ENCODE data around the gene CNTNAP5. TPM values are rescaled to one million over a fixed set of nuclear protein-coding genes. Genes with fewer than 3 reads are reported as not detected.

The CNTNAP5 gene
- total and polyA plus RNA-seq, 2 of the 8 experiments (the other 6 are each of a cell fraction or from before 2014, with no cell fraction given): 0.11 to 0.76 TPM

DNA sequence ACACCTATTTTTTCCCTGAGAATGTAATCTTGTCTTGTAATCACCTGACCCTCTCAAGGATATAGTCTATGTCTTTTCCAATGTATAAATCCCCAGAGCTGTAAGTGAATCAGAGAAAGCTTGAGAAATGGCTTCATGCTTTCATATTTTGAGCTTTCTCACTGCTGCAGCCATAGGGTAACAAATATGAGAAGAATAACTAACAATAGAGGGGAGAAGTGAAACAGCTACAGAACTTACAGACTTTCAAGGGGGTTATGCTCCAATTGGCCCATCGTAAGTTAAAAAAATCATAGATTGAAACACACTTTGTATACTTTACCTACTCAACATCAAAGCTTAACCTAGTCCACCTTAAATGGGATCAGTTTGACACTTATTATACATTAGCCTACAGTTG, 111.0 kb downstream of the CNTNAP5 start (continued):
- no peak for TF ChIP-seq CHD7 (IDR thresholded peaks at IDR 0.05; ENCODE audit: insufficient replicate concordance, low read length)

Data from H1 (cell line).